NCI-H1436 treated with DMSO at 0.1 percent for 48 hours (cell line): ENCODE data around the gene TMEM125.

Experiments
- DNase-seq: peaks from one replicate; lab custom pipeline; 2025; lab: John Stamatoyannopoulos, UW

Gene TMEM125

DNA sequence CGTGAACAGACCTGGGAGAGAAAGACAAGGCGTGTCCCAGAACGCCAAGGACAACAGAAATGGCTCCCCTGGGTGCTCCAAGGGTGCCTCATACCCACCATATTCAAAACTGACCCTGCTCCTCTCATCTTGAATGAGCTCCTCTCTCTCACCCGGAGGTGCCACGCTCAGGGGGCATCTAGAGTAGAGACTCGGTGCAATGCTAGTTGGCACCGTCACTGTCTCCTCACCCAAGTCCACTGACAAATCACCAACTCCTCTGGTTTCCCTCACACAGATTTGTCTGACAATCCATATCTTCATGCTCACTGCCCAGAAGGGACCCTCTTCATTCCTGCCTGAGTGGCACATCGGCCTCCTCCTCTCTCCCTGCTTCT, 5.0 kb downstream of the TMEM125 start:
- no peak for DNase-seq

DNA sequence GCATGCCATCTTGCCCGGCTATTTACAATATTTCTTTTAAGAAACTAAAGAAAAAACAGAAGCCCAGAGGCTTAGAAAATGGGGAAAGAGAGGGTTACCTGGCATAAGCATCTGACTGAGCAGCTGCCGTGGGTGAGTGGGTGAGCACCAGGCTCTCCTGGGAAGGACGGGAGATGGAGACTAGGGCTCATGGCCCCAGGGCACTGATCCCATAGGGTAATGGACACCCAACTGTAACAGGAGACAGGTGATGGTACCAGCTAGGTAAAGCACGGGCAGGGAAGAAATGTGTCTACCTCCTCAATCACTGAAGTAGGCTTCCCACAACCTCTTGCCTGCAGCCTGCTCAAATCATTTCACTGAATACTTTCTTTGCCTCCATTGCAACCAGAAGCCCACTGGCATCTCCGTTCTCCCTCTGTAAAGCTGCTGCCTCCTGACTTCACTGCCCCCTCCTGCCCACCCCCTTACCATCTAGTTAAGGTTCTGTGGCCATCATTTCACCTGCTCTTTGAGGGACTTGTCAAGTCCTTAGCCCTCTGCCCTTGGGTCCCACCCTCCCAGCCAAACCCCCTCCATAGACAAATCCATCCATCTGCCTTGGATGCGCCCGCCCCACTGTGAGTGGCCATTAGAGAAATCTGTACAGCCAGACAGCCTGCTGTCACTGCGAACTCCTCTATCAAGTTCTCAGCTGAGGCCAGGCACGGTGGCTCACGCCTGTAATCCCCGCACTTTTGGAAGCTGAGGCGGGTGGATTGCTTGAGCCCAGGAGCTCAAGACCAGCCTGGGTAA, 6.2 kb downstream of the TMEM125 start:
- DNase-seq = no peak

DNA sequence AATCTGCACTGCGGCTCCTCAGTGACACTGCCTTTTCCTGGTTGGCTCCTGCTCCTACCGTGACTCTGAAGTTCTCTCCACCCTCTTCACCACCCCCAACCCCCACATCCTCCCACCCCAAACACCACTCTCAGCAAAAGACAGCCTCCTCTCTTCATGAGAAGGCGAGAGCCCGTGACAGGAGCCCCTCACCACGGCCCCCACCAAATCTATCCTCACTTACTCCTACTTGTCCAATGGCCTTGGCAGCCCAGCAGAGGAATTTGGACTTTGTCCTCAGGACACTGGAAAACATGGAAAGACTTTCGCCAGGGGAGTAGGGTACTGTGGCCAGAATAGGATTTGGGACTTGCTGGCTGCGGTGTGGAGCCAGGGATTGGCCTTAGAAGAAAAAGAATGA, 6.9 kb downstream of the TMEM125 start:
- no peak for DNase-seq

DNA sequence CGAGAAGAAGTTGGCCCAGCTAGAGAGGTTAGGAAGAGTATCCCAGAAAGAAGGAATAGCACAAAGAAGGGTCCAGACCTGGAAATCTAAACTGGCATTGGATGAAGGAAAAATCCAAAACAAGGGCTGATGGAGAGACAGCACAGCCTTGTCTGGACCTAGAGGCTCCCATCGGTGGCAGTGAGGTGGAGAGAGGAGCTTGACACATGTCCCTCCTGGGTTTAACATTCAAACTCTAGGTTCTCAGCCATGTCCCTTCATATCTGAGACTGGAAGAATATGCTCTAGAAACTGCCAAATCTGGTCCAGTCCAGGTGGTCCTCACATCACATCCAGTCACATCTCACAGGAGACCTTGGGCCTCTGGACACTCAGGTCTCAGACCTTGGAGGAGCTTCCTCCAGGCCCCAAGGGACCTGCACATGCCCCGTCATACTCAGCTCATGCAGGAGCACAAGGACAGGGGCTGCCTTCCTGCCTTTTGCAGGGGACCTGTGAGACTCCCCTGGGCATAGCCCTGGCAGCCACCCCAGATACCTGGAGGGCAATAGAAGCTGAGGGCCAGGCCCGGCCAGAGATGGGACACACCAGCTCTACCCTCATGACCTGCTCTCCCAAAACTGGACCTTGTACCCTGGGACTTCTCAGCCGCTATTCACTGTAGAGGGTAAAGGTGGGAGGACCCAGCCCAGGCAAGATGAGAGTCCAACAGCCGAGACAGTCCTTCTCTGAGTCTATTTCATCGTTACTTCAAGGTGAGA, 7.5 kb downstream of the TMEM125 start:
- no peak for DNase-seq

DNA sequence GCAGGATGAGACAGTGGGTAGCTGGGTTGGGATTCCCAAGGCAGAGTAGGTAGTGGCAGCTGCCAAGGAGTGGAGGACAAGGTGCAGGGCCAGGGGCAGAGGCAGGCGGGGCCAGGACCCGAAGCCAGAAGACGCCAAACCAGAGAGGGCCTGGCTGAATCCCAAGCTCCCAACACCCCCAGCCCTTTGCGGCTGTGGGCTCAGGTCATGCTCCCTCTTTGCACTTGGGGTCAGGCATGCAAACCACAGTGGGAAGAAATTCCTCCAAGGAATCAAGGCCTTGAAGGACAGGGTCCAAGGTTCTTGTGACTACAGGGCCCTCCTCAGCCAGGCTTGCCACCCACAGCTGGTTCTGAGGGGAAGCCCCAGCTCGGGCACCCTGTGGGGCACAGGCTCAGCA, 9.4 kb downstream of the TMEM125 start:
- DNase-seq = no peak

GRCh38 chr1:43279666-43280065, 9.9 kb downstream of the TMEM125 start:
- DNase-seq = no peak

- DNase-seq = no peak
Measured at GRCh38 chr1:43280692-43281091, 10.9 kb downstream of the TMEM125 start.

GRCh38 chr1:43282220-43283195, 12.7 kb downstream of the TMEM125 start:
- DNase-seq = no peak

DNA sequence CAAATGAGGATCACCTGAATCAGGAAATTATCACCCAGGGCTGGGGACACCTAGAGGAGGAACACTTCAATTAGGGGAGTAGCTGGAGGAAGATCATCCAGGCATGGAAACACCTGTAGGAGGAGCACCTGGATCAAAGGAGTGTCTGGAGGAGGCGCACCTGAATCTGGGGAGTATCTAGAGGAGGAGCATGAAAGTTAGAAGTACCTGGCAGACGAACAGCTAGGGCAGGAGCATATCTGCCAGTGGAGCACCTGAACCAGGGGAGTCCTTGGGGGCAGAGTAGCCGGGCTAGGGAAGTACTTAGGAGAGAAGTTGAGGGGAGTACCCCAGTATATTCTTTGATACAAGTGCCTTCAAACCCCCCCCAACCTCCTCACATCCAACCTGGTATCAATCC, 14.3 kb downstream of the TMEM125 start:
- no peak for DNase-seq

- DNase-seq = no peak
Measured at GRCh38 chr1:43284546-43285110, 14.8 kb downstream of the TMEM125 start.

- no peak for DNase-seq
Measured at GRCh38 chr1:43285269-43285990, 15.6 kb downstream of the TMEM125 start, which contains the start of gene C1orf210. Gene C1orf210, minus strand, starts transcription at chr1:43285581. Its CDS starts 2,311 bp downstream, at chr1:43283270.

GRCh38 chr1:43286115-43286514, 16.3 kb downstream of the TMEM125 start:
- DNase-seq = no peak

- no peak for DNase-seq
Measured at GRCh38 chr1:43286533-43286932, 16.8 kb downstream of the TMEM125 start.

GRCh38 chr1:43288058-43288784, 18.4 kb downstream of the TMEM125 start:
- DNase-seq = no peak

DNA sequence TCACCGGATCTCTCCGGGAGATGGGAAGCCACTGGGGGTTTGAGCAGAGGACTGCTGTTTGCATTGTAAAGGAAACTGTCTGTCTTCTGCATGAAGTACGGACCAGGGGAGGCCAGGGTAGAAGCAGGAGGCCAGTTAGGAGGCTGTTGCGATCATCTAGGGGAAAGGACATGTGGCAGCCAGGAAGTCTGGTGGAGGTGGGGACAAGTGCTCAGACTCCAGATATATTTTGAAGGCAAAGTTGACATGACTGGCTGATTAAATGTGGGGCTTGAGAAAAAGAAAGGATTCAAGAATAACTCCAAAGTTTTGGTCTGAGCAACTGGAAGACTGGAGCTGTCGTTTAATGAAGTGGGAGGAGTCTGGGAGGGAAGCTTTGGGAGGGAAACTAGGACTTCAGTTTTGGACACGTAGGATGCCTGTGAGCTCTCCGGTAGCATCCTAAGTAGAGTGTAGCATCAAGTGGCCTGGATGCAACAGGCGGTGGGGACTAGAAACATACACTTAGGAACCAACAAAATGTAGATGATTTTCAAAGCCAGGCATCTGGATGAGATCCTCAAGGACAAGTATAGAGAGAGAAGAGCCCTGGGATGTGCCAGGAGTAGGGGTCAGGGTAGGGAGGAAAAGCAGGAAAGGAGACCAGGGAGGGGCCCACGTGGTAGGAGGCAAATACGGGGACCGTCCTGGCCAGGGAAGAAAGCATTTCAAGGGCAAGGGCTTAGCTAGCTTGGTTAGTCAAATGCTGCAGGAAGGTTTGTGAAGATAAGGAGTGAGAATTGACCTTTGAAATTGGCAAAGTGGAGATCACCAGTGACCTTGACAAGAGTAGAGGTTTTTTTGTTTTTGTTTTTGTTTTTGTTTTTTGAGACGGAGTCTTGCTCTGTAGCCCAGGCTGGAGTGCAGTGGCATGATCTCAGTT, 19.3 kb downstream of the TMEM125 start:
- no peak for DNase-seq

- DNase-seq = no peak
Measured at GRCh38 chr1:43292216-43292615, 22.4 kb downstream of the TMEM125 start.

DNA sequence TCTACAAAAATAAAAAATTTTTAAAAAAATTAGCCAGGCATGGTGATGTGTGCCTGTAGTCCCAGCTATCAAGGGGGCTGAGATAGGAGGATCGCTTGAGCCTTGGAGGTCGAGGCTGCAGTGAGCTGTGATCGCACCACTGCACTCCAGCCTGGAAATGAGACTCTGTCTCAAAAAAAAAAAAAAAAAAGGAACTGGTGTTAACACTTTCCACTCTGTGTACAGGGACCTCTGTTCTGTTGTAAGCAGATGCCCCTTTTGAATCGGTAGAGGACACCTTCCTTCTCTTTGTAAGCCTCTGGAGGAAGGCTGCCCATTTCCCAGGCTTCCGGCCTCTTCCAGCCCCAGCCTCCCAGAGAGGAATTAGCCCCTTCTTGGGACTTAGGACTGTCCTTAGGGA, 22.9 kb downstream of the TMEM125 start:
- no peak for DNase-seq

GRCh38 chr1:43293176-43293575, 23.4 kb downstream of the TMEM125 start:
- no peak for DNase-seq
